ENCODE measurements around the gene AMN1. TPM values are rescaled to one million over a fixed set of nuclear protein-coding genes. Genes with fewer than 3 reads are reported as not detected.

AMN1 gene
- total and polyA plus RNA-seq, 2 experiments from 2014 or later = 12.6 to 17.7 TPM

- TF ChIP-seq ZNF462 (CRISPR knock-in tag; IDR thresholded peaks at IDR 0.05) (no peak), CTCF (conservative IDR thresholded peaks at IDR 0.05; ENCODE audit: low read depth in 2 of 2) (no peak), REST (IDR thresholded peaks at IDR 0.05; ENCODE audit: unreplicated experiment) (no peak), CREB1 (CRISPR knock-in tag; IDR thresholded peaks at IDR 0.05; ENCODE audit: low read depth) (no peak), JUNB (IDR thresholded peaks at IDR 0.05; ENCODE audit: unreplicated experiment) (no peak), POLR2AphosphoS5 (IDR thresholded peaks at IDR 0.05; ENCODE audit: low read depth) (no peak)
Observed at GRCh38 chr12:31634620-31635019, 94.2 kb downstream of the AMN1 start (continued).
